GM12892 (cell line): ENCODE measurements around the gene RPS6KA5.

Experiments used
- DNase-seq: peaks from one replicate; pipeline ENCODE4 v3.0.0; 2011; ENCODE audit not compliant: insufficient read length
- FAIRE-seq: peaks from 2 replicates; lab custom pipeline; 2011; peaks lifted over from hg19 to GRCh38; lab: Jason Lieb, UNC
- POLR2A ChIP-seq: IDR thresholded peaks from 2 replicates; pipeline ENCODE4 v1.6.1; 2011; ENCODE audit warnings: low read depth, low read length, control low read depth
- POLR2AphosphoS5 ChIP-seq: IDR thresholded peaks from 2 replicates; pipeline ENCODE4 v1.6.1; 2011; ENCODE audit warnings: low read depth, low read length, control low read depth
- TAF1 ChIP-seq: IDR thresholded peaks from 2 replicates; pipeline ENCODE4 v1.6.1; 2011; ENCODE audit warnings: low read depth, mild to moderate bottlenecking, control low read depth, low read length, borderline replicate concordance

Gene RPS6KA5

DNA sequence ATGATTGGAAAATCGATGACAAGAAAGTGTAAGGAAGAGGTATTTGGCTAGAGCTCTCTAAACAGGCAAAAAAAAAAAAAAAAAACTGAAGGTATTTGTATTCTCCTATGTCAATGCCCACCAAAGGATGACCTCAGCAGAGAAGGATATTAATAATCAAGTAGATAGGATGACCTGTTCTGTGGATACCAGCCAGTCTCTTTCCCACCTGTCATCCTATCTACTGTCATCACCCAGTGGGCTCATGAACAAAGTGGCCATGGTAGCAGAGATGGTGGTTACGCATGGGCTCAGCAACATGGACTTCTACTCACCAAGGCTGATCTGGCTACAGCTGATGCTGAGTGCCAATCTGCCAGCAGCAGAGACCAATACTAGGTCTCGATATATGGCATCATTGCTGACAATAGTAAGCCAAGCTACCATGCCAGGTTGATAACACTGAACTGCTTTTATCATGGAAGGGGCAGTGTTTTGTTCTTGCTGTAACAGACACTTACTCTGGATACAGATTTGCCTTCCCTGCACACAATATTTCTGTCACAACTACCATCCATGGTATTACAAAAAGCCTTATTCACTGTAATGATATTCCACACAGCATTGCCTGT, 43.5 kb downstream of the RPS6KA5 start:
- no peak for DNase-seq
- no peak for FAIRE-seq
- TF ChIP-seq POLR2A (no peak), TAF1 (no peak), POLR2AphosphoS5 (no peak)

DNA sequence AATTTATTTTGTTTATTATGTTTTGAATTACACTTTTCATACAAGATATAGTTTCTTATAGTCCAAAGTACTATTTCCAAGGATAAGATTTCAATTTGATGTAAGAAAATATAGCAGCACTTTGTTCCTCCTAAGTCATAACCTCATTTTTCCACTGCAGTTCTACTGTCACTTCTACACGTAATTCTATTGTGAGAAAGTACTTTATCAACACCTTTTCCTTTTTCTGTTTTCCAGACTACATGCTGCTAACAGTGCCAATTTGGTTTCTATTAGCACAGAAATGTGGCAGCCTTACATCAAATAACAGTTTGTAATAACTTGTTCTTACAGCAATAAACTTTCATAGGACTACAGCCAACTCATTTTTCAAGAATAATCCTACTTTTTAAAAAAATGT, 45.0 kb downstream of the RPS6KA5 start:
- FAIRE-seq (no peak), DNase-seq (no peak)
- no peak for TF ChIP-seq POLR2A

DNA sequence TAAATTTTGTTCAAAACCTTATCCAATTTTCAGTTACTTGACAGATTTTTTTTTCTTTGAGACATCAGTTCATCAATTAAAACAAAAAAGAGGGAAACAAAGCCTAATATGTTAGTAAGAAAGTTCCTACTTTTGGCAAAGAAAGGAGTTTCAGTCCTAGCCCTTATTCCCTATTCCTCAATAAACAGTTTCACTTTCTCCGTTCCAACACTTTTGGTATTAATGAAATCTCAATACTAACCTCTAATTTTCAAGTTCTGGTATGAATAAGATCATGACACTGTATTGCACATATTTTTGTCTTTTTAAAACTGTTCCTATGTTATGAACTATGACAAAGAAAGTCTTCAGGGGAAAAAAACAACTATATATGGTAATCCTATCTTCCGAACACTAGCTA, 48.4 kb downstream of the RPS6KA5 start:
- no peak for DNase-seq
- no peak for FAIRE-seq
- TF ChIP-seq POLR2AphosphoS5 (no peak), POLR2A (no peak), TAF1 (no peak)

DNA sequence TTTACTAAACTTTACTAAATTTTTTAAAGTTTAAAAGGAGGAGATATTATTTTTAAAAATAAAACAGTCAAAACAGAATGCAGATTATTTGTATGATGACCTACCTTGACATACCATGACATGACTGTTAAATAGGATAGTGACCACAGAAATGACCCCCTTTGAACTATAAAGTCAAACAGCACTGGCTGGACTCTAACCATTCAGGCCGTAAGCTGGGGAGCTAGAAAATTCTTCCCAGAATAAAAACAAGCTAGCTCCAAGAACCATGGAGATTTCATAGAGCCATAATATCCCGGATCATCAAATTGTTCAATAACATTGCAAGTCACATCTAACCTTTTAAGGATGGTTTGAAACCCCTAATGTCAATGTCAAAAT, 50.3 kb downstream of the RPS6KA5 start:
- DNase-seq, result no peak
- no peak for FAIRE-seq
- no peak for TF ChIP-seq POLR2AphosphoS5
- no peak for TF ChIP-seq TAF1
- no peak for TF ChIP-seq POLR2A

DNA sequence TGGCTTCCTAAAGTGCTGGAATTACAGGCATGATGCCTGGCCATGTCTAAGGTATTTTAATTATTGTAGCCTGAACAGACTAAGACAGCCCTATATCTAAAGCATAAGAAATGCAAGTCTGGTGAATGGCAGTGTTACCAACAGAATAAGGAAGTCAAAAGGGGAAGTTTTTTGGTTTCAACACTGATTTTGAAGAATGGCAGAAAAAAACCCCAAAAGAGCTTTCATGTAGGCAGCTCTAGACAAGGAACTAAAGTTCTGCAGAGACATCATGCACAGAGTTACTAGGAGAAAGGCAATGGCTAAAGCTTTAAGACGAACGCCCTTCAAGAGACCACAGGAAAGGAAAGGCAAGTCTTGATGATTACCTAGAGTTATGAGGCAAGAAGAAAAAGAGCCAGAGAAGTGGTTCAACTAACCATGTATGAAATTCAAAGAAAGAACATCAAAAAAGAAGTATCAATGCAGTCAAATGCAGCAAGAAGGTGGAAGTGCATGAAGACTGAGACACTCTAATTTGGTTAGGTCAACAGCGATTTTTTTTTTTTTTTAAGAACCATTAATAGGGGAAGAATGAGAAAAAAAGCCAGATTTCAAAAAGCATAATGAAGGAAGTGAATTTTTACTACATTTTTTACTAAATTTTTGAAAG, 50.8 kb downstream of the RPS6KA5 start:
- no peak for TF ChIP-seq POLR2AphosphoS5
- no peak for TF ChIP-seq POLR2A
- TF ChIP-seq TAF1, result no peak
- FAIRE-seq (peak; percentile 90), DNase-seq (no peak)

DNA sequence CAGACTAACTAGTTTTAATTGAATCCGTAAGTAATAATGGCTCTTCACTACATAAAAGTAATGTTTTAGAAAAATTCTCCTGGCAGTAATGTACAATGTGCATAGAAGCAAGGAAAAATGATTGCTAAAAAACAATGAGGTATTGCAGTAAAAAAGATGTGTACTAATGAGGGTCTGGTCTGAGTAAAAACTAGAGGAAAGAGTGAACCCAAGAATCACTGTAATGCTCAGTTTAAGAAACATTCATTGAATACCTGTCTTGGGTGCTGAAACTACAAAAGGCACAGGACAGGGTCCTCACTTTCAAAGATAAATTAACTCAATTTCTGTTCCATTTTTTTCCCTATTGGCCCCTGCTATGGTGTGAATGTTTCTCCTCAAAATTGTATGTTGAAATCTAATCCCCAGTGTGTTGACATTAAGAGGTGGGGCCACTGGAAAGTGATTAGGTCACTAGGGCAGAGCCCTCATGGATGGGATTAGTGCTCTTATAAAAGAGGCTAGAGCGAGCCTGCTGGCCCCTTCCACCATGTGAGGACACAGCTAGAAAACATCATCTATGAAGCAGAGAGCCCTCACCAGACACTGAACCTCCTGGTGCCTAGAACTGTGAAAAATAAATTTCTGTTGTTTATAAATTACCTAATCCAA, 51.6 kb downstream of the RPS6KA5 start:
- no peak for DNase-seq
- FAIRE-seq, result peak; percentile 62
- no peak for TF ChIP-seq TAF1
- no peak for TF ChIP-seq POLR2AphosphoS5
- no peak for TF ChIP-seq POLR2A

DNA sequence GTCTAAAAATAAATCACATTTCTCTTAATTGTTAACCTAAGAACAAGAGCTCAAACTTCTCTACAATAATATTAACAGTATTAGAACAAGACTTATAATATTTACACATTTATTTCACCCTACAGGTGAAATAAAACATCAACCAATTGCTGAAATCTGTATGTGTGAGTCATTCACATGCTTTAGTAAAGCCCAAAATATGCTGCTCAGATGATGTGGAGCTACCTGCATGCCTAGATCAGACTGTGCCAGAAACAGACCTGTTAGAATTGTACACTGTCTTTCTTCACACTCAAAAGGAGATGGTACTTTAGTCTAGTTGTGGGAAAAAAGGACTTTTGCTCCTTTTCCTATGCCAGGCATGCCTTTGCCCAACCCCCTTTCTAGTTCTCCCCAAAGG, 54.7 kb downstream of the RPS6KA5 start:
- no peak for FAIRE-seq
- TF ChIP-seq POLR2AphosphoS5 (no peak), TAF1 (no peak), POLR2A (no peak)
- DNase-seq, result no peak

DNA sequence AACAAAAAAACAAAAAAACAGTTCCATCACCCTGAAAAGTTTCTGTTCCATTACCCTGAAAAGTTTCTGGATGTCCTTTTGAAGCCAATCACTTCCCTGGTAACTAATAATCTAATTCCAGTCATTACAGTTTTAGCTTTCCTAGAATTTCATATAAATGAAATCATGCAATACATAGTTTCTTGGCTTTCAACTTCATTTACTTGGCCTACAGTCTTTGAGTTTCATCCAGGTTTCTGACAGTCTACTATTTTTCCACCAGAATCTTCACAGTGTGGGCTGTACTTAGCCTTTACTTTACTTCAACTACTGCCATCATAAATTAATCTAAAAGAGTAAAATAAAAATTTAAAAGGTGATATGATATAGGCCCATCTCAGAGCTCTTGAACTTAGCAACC, 55.5 kb downstream of the RPS6KA5 start:
- FAIRE-seq, result no peak
- no peak for DNase-seq
- TF ChIP-seq POLR2AphosphoS5, result no peak

DNA sequence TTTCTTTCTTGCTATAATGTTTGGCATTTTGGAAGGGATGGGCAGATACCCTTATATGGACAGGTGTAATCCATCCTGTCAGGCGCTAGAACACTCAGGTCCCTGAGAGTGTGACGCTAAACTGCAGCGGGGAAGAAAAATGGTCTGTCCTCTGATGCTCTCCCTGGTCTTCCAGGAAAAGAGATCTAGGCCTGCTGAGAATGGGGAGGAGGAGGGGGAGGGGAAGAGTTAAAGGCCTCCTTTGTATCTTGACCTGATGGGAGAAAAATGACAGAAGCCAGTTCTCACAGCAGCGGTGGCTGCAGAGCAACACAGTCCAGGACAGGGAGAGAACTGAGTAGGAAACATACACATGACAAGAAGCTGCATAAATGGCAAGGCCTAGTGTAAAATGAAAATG, 61.1 kb downstream of the RPS6KA5 start:
- no peak for TF ChIP-seq POLR2A
- no peak for TF ChIP-seq TAF1
- no peak for TF ChIP-seq POLR2AphosphoS5
- FAIRE-seq (no peak), DNase-seq (no peak)

DNA sequence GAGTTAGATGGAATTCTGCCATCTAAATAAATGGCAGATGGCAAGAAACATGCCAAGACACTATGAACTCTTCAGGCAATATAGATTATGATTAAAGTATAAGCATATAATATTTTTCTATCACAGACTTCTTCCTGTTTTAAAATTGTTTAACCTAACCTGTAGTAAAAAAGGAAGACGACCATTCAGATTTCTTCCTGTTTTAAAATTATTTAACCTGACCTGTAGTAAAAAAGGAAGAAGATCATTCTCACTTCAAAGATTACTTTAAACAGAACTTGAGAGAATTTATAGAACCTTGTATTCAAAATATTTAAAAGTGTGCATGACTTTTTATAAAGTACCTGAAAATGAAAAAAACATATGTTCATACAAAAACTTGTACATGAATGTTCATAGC, 63.5 kb downstream of the RPS6KA5 start:
- DNase-seq, result no peak
- TF ChIP-seq POLR2AphosphoS5 (no peak), POLR2A (no peak), TAF1 (no peak)
- FAIRE-seq, result no peak

DNA sequence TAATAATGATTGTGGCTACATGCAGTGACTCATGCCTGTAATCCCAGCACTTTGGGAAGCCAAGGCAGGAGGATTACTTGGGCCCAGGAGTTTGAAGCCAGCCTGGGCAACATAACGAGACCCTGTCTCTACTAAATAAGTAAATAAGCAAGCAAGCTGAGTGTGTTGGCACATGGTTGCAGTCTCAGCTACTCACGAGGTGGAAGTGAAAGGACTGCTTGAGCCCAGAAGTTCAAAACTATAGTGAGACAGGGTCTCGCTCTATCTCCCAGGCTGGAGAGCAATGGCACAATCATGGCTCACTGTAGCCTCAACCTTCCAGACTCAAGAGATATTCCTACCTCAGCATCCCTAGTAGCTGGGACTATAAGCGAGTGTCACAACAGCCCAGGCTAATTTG, 64.7 kb downstream of the RPS6KA5 start:
- TF ChIP-seq POLR2A (no peak), POLR2AphosphoS5 (no peak), TAF1 (no peak)
- DNase-seq, result no peak
- FAIRE-seq, result no peak

DNA sequence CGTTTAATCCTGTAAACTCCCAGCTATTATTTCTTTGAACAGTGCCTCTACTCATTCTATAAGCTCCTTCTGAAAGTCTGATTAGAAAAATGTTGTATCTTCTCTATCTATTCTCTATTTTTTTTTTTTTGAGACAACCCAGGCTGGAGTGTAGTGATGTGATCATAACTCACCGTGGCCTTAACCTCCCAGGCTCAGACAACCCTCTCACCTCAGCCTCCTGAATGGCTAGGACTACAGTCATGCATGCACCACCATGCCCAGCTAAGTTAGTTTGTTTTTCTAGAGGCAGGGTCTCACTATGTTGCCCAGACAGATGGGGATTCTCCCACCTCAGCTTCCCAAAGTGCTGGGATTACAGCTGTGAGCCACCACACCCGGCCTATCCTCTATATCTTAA, 66.6 kb downstream of the RPS6KA5 start:
- FAIRE-seq, result no peak
- no peak for TF ChIP-seq POLR2A
- TF ChIP-seq POLR2AphosphoS5, result no peak
- TF ChIP-seq TAF1, result no peak
- no peak for DNase-seq
